Neural cell (in vitro differentiated cells): Measurements from ENCODE around the gene LIME1. TPM values are rescaled to one million over a fixed set of nuclear protein-coding genes. Genes with fewer than 3 reads are reported as not detected.

Source experiments
- H2AFZ ChIP-seq: fragments of 200-600, 300-800 bp; sonication (generic), shearing (Covaris generic); 2 replicates; pipeline ENCODE4 v1.6.0; 2014; ENCODE audit warnings: low read depth, mild to moderate bottlenecking, antibody characterized with exemption, low read length, moderate library complexity
- H3F3A ChIP-seq: fragments of 200-600 bp; shearing (Covaris generic); 2 replicates; pipeline ENCODE4 v1.6.1; 2016; ENCODE audit warnings: mild to moderate bottlenecking, moderate library complexity, mixed read lengths, antibody characterized with exemption, low read length; ENCODE audit not compliant: insufficient read depth, poor library complexity, severe bottlenecking
- H3K27ac ChIP-seq: fragments of 200-600, 300-800 bp; sonication (generic), shearing (Covaris generic); 2 replicates; pipeline ENCODE4 v1.5.1; 2014; ENCODE audit warnings: mild to moderate bottlenecking, low read length, moderate library complexity
- H3K27me3 ChIP-seq: fragments of 300-800, 200-600 bp; sonication (generic), shearing (Covaris generic); 2 replicates; pipeline ENCODE4 v1.6.0; 2014; ENCODE audit warnings: mild to moderate bottlenecking, low read depth, low read length, moderate library complexity; ENCODE audit not compliant: insufficient read depth
- H3K36me3 ChIP-seq: fragments of 300-800, 200-600 bp; sonication (generic), shearing (Covaris generic); 2 replicates; pipeline ENCODE4 v1.5.1; 2014; ENCODE audit warnings: mild to moderate bottlenecking, antibody characterized with exemption, low read length, moderate library complexity; ENCODE audit not compliant: insufficient read depth
- H3K4me2 ChIP-seq: fragments of 300-800, 200-600 bp; sonication (generic), shearing (Covaris generic); 2 replicates; pipeline ENCODE4 v1.6.0; 2014; ENCODE audit warnings: mild to moderate bottlenecking, low read length
- H3K4me3 ChIP-seq: fragments of 300-800, 200-600 bp; sonication (generic), shearing (Covaris generic); 2 replicates; pipeline ENCODE4 v1.5.1; 2014; ENCODE audit warnings: mild to moderate bottlenecking, low read length, moderate library complexity
- H3K79me2 ChIP-seq: fragments of 200-600 bp; shearing (Covaris generic); replicated peaks from 2 replicates; pipeline ENCODE4 v1.6.0; 2014; ENCODE audit warnings: mild to moderate bottlenecking, low read length, moderate library complexity; ENCODE audit not compliant: insufficient read depth
- H3K9ac ChIP-seq: fragments of 300-800, 200-600 bp; sonication (generic), shearing (Covaris generic); 2 replicates; pipeline ENCODE4 v1.6.1; 2016; ENCODE audit warnings: mild to moderate bottlenecking, low read length, mixed read lengths
- H3K9me2 ChIP-seq: fragments of 200-600 bp; shearing (Covaris generic); 2 replicates; pipeline ENCODE4 v1.6.1; 2016; ENCODE audit warnings: mild to moderate bottlenecking, low read length, mixed read lengths; ENCODE audit not compliant: insufficient read depth
- H3K9me3 ChIP-seq: fragments of 200-600, 300-800 bp; sonication (generic), shearing (Covaris generic); 2 replicates; pipeline ENCODE4 v1.6.1; 2016; ENCODE audit warnings: mild to moderate bottlenecking, mixed run types, low read length, moderate library complexity, mixed read lengths
- H4K20me1 ChIP-seq: fragments of 200-600 bp; shearing (Covaris generic); 2 replicates; pipeline ENCODE4 v1.6.1; 2016; ENCODE audit warnings: mild to moderate bottlenecking, mixed run types; ENCODE audit not compliant: insufficient read depth
- EP300 ChIP-seq: fragments of 450-650 bp; conservative IDR thresholded peaks from 2 replicates; pipeline ENCODE4 v1.6.1; 2014; ENCODE audit warnings: antibody characterized with exemption, mild to moderate bottlenecking, moderate library complexity; ENCODE audit not compliant: poor library complexity, severe bottlenecking
- EZH2 ChIP-seq: fragments of 200-600, 300-800 bp; shearing (Covaris generic), sonication (generic); IDR thresholded peaks from 2 replicates; pipeline ENCODE4 v1.6.1; 2014; ENCODE audit warnings: antibody characterized with exemption, low read length, borderline replicate concordance, mild to moderate bottlenecking; ENCODE audit not compliant: insufficient read depth, poor library complexity, severe bottlenecking
- MXI1 ChIP-seq: fragments of 450-650 bp; conservative IDR thresholded peaks from 2 replicates; pipeline ENCODE4 v1.6.1; 2014; ENCODE audit warnings: antibody characterized with exemption, mild to moderate bottlenecking; ENCODE audit not compliant: poor library complexity, severe bottlenecking
- POLR2AphosphoS5 ChIP-seq: IDR thresholded peaks from 2 replicates; pipeline ENCODE4 v1.6.1; 2012
- RAD21 ChIP-seq: fragments of 450-650 bp; conservative IDR thresholded peaks from 2 replicates; pipeline ENCODE4 v1.6.1; 2014; ENCODE audit warnings: antibody characterized with exemption, mild to moderate bottlenecking, moderate library complexity
- REST ChIP-seq: IDR thresholded peaks from 2 replicates; pipeline ENCODE4 v1.6.1; 2012; ENCODE audit warnings: borderline replicate concordance
- SMC3 ChIP-seq: fragments of 450-650 bp; conservative IDR thresholded peaks from 2 replicates; pipeline ENCODE4 v1.6.1; 2014; ENCODE audit warnings: antibody characterized with exemption, mild to moderate bottlenecking, moderate library complexity; ENCODE audit not compliant: poor library complexity
- TAF1 ChIP-seq: IDR thresholded peaks from 2 replicates; pipeline ENCODE4 v1.6.1; 2012; ENCODE audit warnings: low read depth
- polyA plus RNA-seq: library from polyadenylated mRNA; depleted of rRNA; stranded (reverse); fragments of >200 nt; gene quantifications from 2 replicates; pipeline ENCODE4 v1.2.3, GENCODE V29; 2014
- TF ChIP-seq, protein P1 (sequence below): fragments of 450-650 bp; IDR thresholded peaks from 2 replicates; pipeline ENCODE4 v1.5.1; 2014; ENCODE audit warnings: antibody characterized with exemption, mild to moderate bottlenecking, moderate library complexity; ENCODE audit not compliant: poor library complexity, severe bottlenecking

LIME1 gene
- polyA plus RNA-seq, 1 donor from 2014 or later = 65.2 TPM

- H3K9me3 ChIP-seq = no peaks in the 10 kb centered on the region
- H3F3A ChIP-seq = no peaks in the 10 kb centered on the region
- H3K4me3 ChIP-seq = no peak overlapping the region
- H3K4me2 ChIP-seq = no peak overlapping the region
- no peaks in the 10 kb centered on the region for H3K79me2 ChIP-seq
- no peaks in the 10 kb centered on the region for H3K27me3 ChIP-seq
- no peak overlapping the region for H3K27ac ChIP-seq
- H3K36me3 ChIP-seq = no peaks in the 10 kb centered on the region
- TF ChIP-seq TAF1 = no peak
- TF ChIP-seq POLR2AphosphoS5 = no peak
- no peak for TF ChIP-seq EP300
- no peak for TF ChIP-seq RAD21
- TF ChIP-seq SMC3 = no peak
- TF ChIP-seq EZH2 = no peak
- TF ChIP-seq, protein P1, sequence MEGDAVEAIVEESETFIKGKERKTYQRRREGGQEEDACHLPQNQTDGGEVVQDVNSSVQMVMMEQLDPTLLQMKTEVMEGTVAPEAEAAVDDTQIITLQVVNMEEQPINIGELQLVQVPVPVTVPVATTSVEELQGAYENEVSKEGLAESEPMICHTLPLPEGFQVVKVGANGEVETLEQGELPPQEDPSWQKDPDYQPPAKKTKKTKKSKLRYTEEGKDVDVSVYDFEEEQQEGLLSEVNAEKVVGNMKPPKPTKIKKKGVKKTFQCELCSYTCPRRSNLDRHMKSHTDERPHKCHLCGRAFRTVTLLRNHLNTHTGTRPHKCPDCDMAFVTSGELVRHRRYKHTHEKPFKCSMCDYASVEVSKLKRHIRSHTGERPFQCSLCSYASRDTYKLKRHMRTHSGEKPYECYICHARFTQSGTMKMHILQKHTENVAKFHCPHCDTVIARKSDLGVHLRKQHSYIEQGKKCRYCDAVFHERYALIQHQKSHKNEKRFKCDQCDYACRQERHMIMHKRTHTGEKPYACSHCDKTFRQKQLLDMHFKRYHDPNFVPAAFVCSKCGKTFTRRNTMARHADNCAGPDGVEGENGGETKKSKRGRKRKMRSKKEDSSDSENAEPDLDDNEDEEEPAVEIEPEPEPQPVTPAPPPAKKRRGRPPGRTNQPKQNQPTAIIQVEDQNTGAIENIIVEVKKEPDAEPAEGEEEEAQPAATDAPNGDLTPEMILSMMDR = no peak
- TF ChIP-seq REST = no peak
- no peak for TF ChIP-seq MXI1
- no peak overlapping the region for H3K9ac ChIP-seq
- no peaks in the 10 kb centered on the region for H3K9me2 ChIP-seq
- H4K20me1 ChIP-seq = no peaks in the 10 kb centered on the region
- H2AFZ ChIP-seq = no peak overlapping the region
Observed at GRCh38 chr20:63699466-63700198, 36.8 kb upstream of the LIME1 start.

DNA sequence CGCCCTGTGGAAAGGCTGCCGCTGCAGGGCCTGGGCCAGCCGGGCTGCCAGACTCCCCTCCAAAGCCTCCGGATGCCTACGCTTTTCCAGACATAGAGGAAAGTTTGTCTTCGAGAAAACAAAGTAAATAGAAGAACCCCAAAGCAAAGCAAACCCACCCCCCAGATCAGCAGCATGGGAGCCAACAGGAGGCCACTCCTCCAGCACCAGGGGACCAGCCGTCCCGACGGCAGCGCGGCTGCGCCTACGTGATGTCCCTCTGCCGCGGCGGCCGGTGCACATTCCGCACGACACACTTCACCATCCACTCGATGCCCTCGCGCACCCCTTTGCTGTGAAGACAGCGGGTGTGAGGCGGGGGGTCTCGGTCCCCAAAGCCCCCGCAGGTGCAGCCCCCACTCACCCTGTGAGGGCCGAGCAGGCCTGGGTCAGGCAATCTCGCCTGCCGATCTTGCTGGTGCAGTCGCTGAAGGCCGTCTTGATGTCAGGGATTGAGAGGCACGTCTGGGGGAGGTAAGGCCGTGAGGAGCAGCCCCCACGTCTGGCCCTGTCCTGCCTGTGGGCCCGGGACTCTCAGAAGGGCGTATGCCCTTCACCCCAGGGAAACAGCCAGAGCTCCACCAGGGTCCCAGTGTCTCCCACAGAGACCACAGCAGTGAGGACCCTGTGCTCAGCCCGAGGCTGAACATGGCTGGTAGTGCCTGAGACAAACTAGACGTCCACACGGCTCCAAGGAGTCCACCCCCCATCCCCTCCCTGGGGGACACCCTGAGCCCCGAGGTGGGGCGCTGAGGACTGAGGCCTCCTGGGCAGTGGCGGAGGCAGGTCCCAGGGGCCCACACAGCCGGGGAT, 36.0 kb upstream of the LIME1 start:
- Histone ChIP-seq H3K79me2 (no peaks in the 10 kb centered on the region), H2AFZ (no peak overlapping the region), H3K36me3 (no peaks in the 10 kb centered on the region), H3K9me3 (no peaks in the 10 kb centered on the region), H3K27me3 (no peaks in the 10 kb centered on the region), H3K4me3 (no peak overlapping the region), H3K27ac (no peak overlapping the region), H4K20me1 (no peaks in the 10 kb centered on the region), H3K4me2 (no peak overlapping the region), H3K9ac (no peak overlapping the region), H3F3A (no peaks in the 10 kb centered on the region), H3K9me2 (no peaks in the 10 kb centered on the region)
- TF ChIP-seq SMC3 (no peak), POLR2AphosphoS5 (no peak), RAD21 (no peak), EP300 (no peak), TAF1 (no peak), REST (no peak), EZH2 (no peak), MXI1 (no peak)
- TF ChIP-seq, protein P1 = no peak
